DMS79 treated with DMSO at 0.1 percent for 48 hours (cell line): ENCODE results near the gene COBL.

Experiments used
- DNase-seq: peaks from one replicate; lab custom pipeline; 2025; lab: John Stamatoyannopoulos, UW

The COBL gene

GRCh38 chr7:51077316-51077986 is 239.2 kb downstream of the COBL start:
- DNase-seq = no peak

GRCh38 chr7:51075681-51076580 is 240.7 kb downstream of the COBL start:
- DNase-seq = no peak

GRCh38 chr7:51073171-51073570 is 243.4 kb downstream of the COBL start:
- DNase-seq = no peak

- no peak for DNase-seq
Measured at GRCh38 chr7:51072281-51072680, 244.3 kb downstream of the COBL start.

- no peak for DNase-seq
Measured at GRCh38 chr7:51071427-51071826, 245.2 kb downstream of the COBL start.

GRCh38 chr7:51070151-51070550 is 246.5 kb downstream of the COBL start:
- no peak for DNase-seq

- peak; percentile 60 for DNase-seq
Measured at GRCh38 chr7:51069411-51070083, 247.1 kb downstream of the COBL start.

- no peak for DNase-seq
Measured at GRCh38 chr7:51068401-51068800, 248.2 kb downstream of the COBL start.

- peak; percentile 25 for DNase-seq
Measured at GRCh38 chr7:51067757-51068156, 248.9 kb downstream of the COBL start.

GRCh38 chr7:51067258-51067657 is 249.4 kb downstream of the COBL start:
- no peak for DNase-seq

- DNase-seq = no peak
Measured at GRCh38 chr7:51066405-51066882, 250.2 kb downstream of the COBL start.

GRCh38 chr7:51065766-51066165 is 250.8 kb downstream of the COBL start:
- DNase-seq = no peak

- DNase-seq = no peak
Measured at GRCh38 chr7:51064688-51065087, 251.9 kb downstream of the COBL start.

GRCh38 chr7:51062222-51062987 is 254.2 kb downstream of the COBL start:
- peak; percentile 90 for DNase-seq

GRCh38 chr7:51060536-51060935 is 256.1 kb downstream of the COBL start:
- DNase-seq = no peak

GRCh38 chr7:51059504-51060142 is 257.0 kb downstream of the COBL start:
- DNase-seq = no peak

GRCh38 chr7:51058764-51059163 is 257.8 kb downstream of the COBL start:
- no peak for DNase-seq

- peak; percentile 14 for DNase-seq
Measured at GRCh38 chr7:51055039-51055840, 261.4 kb downstream of the COBL start.

GRCh38 chr7:51054231-51054630 is 262.4 kb downstream of the COBL start:
- DNase-seq = peak; percentile 78

GRCh38 chr7:51053160-51053925 is 263.3 kb downstream of the COBL start:
- no peak for DNase-seq
